ENCODE results near the gene SNX8.
"Not testable (repeated sequence)": the region's sequence is repeated elsewhere in the genome, so short reads cannot be mapped to it uniquely, and the experiment has no call there.

Gene SNX8, protein sequence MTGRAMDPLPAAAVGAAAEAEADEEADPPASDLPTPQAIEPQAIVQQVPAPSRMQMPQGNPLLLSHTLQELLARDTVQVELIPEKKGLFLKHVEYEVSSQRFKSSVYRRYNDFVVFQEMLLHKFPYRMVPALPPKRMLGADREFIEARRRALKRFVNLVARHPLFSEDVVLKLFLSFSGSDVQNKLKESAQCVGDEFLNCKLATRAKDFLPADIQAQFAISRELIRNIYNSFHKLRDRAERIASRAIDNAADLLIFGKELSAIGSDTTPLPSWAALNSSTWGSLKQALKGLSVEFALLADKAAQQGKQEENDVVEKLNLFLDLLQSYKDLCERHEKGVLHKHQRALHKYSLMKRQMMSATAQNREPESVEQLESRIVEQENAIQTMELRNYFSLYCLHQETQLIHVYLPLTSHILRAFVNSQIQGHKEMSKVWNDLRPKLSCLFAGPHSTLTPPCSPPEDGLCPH

DNA sequence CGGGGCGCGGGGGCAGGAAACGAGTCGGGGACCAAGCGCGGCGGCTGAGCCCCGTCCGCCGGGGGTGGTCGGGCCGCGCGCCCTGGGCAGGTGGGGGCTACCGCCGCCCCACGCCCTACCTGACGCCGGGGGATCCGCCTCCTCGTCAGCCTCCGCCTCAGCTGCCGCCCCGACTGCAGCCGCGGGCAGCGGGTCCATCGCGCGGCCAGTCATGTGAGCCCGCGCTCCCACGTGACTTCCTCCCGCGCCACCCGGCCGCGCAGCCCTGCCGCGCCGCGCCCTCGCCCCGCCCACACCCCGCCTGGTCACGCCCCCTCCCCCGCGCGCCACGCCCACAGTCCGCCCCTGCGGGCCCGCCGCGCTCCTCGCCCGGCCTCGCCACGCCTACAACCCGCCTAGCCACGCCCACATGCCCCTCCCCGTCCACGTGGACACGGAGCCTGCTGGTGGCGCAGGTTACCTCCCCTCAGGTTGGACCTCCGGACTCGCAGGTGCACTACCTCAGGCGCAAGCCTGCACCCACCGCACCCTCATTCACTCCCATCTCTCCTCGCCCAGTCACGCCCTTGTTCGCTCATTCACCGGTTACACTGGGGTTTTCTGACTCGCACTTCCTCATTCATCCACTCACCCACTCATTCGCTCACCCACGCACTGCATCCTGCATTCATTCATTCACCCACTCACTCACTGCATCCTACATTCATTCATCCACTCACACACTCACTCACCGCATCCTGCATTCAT, at the start of gene SNX8:
SNX8 (minus strand) TSS at position 233 of the 747 bp plus-strand sequence; CDS start at position 213, 20 bp downstream.
- peak; percentile 98 for DNase-seq

DNA sequence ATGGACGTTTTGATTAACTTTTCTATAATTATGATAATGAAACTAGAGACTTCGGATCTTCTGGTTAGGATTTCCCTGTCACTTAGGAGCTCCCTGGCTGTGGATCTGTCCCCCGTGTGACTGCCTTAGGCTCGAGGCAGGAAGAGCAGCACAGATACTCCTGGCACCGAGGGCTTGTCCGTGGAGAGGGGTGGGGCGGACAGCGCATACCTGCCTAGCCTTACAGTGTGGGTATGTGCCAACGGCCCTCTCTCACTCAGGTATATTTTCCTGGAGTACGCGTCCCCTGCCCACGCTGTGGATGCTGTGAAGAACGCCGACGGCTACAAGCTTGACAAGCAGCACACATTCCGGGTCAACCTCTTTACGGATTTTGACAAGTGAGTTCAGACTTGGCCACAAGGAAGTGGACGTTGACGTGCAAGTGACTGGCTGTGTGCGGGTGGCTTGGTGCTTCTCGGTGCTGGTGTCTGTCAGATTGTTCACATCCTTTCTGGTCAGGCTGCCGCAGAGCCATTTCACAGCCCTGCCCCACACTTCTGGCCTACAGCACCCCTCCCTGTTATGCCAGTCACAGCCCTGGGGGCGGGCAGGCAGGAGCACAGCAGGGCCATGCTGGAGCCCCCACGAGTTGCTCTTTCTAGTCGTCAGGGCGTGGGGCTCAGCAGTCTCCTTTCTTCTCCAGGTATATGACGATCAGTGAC, 48.3 kb upstream of the SNX8 start:
- DNase-seq, result no peak

DNA sequence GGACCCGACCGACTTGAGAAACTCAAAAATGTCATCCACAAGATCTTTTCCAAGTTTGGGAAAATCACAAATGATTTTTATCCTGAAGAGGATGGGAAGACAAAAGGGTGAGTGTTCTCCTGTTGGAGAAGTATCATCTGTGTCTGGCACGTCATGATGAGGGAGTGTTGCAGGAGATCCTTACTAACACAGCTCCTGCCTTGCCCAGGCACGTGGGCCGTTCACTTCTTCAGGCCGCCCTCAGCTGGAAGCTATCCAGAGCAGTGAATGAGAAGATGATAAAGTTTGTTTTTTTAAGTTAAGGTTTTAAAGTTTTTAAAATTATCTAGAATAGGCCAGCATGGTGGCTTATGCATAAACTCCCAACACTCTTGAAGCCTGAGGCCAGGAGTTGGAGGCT, 46.6 kb upstream of the SNX8 start:
- DNase-seq, result no peak

DNA sequence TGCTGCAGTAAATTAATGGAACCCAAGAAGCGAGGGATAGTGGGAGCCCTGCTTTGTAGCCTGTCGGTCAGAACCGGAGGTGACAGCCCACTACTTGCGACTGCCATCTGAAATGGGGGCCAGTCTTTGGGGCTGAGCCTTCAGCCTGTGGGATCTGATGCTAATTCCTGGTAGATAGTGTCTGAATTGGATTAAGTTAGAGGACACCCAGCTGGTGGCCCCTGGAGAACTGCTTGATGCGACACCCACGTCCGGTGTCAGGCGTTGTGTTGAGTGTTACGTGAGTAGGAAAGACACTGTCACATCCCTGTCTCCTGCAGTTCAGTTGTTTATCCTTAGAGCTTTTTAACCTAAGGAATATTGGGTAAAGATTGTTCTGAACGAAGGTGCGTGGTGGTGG, 45.4 kb upstream of the SNX8 start:
- DNase-seq, result peak in 1 of 2 experiments; percentile 15

DNA sequence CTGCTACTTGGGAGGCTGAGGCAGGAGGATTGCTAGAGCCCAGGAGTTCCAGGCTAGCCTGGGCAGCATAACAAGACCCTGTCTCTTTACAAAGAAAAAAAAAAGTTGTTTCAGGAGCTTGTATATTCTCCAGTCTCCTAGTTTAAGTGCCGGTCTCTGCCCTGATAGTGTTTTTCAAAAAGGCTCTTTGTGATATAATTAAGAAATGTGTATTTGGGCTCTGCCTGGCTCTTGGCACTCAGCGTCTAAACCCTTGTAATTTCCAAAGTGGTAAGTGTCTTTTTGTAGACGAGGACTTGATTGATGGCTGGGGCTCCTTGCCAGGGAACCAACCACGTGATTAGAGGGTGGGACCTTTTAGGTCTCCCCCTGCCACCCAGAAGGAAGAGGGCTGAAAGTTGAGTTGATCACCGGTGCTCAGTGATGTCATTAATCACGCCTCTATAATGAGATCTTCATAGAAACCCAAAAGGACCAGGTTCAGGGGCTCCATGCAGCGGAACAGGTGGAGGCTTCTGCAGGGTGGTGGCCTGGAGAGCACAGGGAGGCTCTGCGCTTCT, 44.8 kb upstream of the SNX8 start:
- no peak for DNase-seq

DNA sequence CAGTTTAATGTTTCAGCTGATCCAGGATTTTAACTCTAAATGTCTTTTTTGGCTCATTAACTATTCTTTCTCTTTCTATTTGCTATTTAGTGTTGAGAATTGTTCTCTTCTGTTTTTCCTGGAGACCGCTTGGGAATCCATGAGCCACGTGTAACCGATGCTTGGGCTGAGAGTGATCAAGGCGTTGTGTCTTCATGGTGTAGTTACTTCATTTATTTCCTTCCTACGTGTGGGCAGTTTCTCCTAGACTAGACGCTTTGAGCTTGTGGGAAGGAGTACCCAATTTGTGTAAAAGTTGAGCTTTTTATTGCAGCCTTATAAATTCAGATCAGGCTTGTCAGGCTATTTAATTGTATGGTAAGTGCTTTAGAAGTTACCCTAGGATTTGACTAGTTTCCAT, 43.3 kb upstream of the SNX8 start:
- DNase-seq, result no peak

DNA sequence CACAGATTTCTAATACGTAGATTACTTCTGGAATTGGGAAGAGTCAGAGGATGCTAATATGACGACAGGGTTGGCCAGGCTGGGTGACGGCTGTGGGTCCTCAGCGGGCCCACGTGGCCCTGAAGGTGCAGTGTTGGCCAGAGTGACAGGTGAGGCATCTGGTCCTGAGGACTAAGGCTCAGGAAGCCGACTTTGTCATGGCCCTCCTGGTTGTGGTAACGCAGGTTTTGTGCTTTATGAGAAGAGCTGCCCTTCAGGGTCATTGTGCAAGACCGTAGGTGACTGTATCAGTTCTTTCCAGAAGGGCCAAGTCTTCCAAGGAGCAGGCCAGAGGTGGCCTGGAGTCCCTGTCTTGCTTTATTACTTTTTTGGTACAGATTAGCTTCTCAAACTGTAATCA, 42.9 kb upstream of the SNX8 start:
- no peak for DNase-seq

DNA sequence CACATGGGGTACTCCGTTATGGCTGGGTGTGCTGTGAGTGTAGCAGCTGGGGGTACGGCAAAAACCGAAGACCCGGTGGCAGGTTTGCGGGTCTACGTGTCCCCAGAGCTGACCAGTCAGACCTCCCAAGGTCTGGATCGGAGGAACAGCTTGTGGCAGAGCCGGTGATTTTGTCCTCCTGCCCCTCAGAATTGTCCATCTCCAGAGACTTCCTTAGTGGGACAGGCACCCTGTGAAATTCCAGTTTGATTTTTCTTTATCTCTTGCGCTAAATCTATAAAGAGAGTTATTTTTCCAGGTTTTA, 41.4 kb upstream of the SNX8 start:
- no peak for DNase-seq

DNA sequence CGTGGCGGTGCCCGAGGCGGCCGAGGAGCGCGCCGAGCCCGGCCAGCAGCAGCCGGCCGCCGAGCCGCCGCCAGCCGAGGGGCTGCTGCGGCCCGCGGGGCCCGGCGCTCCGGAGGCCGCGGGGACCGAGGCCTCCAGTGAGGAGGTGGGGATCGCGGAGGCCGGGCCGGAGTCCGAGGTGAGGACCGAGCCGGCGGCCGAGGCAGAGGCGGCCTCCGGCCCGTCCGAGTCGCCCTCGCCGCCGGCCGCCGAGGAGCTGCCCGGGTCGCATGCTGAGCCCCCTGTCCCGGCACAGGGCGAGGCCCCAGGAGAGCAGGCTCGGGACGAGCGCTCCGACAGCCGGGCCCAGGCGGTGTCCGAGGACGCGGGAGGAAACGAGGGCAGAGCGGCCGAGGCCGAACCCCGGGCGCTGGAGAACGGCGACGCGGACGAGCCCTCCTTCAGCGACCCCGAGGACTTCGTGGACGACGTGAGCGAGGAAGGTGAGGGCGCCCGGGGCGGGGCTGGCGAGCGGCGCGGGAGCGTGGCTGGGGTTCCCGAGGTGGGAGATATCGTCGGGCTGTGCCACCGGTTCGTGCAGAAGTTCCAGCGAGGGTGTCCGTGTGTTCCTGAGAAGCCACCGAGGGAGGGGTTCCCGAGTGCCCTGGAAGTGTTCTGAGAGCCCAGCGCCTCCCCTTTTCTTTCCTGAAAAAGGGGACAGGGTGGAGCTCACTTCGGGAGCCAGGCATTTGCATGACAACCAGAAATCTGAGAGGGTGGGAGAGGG, 40.9 kb upstream of the SNX8 start:
- DNase-seq, result peak; percentile 35 to 47

DNA sequence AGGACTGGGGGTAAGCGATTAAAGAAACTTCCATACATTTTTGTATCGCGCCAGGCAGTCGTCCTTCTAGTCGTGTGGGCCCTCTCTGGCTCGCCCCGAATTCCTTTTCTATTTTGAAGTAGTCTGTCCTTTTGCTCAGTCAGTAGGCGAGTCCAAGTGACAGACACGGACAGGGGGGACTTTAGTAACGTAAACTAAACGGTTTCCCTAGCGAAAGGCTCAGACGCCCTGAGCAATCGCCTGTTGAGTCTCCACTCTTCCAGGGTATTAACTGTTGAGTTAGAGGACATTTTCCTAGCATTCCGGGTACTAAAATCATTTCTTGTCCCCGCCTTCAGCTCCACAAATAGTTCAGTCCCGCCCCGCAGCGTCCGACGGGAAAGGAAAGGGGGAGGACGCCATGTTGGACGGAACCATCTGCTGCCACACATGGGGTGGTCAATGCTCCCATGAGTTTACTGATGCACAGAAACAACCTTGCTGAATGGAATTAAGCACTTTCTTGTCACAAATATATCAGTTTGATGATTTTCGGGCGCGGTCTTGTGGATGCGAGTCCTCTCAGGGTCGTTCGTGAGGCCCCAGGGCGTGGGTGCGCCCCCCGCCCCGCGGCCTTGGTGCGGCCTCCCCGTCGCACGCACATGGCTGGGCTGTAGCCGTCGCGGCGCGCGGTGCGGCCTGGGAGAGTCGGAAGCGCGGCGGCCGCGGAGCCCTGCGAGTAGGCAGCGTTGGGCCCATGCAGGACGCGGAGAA, 40.1 kb upstream of the SNX8 start, which contains the start of gene EIF3B:
EIF3B (plus strand) TSS at position 642 of the 753 bp plus-strand sequence; CDS start at position 737, 95 bp downstream.
- peak; percentile 90 to 92 for DNase-seq

DNA sequence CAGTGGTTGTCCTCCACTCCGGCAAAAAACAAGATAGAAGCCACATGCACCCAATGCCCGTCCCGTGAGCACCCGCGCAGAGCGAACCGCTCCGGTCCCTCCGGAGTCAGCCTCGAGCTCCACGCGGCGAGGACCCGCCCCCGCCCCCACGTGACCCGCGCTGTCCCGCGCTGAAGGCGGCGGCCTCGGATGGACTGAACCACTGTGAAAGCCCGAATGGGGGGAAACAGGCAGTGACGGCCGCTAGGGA, 39.6 kb upstream of the SNX8 start:
- DNase-seq, result peak; percentile 95

DNA sequence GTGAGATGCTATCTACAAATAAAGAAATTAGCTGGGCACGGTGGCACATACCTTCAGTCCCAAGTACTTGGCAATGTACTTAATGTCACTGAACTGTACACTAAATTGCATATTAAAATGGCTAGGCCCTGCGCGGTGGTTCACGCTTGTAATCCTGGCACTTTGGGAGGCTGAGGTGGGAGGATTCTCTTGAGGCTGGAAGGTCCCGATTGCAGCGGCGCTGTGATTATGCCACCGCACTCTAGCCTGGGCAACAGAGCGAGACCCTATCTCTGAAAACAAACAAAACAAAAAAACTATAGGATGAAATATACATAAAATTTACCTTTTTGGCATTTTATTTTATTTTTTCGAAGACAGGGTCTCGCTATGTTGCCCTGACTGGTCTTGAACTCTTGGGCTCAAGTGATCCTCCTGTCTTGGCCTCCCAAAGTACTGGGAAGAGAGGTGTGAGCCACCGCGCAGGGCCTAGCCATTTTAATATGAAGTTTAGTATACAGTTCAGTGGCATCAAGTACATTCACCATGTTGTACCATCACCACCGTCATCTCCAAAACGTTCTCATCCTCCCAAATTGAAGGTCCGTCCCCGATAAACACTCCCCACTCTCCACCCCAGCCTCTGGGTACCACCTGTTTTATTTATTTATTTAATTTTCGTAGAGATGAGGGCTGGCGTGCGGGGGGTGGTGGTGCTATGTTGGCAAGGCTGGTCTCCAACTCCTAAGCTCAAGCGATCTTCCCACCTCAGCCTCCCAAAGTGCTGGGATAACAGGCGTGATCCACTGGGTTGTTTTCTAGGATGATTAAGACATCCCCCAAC, 39.1 kb upstream of the SNX8 start:
- no peak for DNase-seq

DNA sequence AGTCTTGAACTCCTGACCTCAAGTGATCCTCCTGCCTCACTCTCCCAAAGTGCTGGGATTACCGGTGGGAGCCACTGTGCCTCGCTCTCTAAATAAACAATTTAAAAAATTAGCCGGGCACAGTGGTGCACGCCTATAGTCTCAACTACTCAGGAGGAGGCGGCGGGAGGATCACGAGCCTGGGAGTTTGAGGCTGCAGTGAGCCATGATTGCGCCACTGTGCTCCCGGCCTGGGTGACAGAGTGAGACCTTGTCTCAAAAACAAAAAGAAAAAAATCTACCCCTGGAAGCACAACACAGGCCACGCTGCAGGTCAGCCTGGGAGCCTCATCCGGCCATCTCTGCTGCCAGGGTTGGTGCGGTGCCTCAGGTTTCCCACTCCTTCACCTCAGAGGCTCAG, 36.6 kb upstream of the SNX8 start:
- no peak for DNase-seq

DNA sequence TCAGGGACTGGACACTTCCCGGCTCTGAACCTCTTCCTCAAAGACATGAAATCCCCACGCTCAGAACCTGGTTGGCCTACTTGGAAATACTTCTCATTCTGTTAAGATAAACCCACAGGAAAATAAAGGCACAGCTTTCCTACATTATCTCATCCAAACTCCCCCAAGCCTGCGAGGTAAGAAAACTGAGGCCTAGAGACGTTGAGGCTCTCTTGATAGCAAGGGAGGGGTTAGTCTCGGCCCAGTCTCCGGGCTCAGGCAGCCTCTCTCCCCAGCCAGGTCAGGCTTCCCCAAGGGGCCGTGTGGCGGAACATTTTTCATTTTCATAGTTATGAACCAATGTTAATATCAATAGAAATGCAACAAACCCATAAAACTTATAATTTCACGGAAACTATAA, 35.8 kb upstream of the SNX8 start:
- no peak for DNase-seq

DNA sequence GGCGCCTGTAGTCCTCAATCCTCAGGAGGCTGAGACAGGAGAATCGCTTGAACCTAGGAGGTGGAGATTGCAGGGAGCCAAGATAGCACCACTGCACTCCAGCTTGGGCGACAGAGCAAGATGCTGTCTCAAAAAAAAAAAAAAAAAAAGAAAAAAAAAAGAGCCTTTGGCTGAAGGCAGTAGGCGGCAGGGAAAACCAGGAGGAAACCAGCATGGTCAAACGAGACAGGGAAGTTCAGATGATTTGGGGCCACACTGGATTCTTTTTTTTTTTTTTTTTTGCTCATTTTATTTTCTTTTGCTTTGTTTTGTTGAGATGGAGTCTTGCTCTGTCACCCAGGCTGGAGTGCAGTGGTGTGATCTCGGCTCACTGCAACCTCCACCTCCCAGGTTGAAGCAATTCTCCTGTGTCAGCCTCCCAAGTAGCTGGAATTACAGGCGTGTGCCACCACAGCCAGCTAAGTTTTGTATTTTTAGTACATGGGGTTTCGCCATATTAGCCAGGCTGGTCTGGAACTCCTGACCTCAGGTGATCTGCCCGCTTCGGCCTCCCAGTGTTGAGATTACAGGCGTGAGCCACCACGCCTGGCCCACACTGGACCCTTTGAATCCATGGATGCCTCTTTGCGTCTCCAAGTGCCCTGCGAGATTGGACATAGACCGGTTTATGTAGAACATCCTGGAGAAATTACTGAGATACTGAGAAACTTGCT, 33.3 kb upstream of the SNX8 start:
- not testable (repeated sequence) for DNase-seq

DNA sequence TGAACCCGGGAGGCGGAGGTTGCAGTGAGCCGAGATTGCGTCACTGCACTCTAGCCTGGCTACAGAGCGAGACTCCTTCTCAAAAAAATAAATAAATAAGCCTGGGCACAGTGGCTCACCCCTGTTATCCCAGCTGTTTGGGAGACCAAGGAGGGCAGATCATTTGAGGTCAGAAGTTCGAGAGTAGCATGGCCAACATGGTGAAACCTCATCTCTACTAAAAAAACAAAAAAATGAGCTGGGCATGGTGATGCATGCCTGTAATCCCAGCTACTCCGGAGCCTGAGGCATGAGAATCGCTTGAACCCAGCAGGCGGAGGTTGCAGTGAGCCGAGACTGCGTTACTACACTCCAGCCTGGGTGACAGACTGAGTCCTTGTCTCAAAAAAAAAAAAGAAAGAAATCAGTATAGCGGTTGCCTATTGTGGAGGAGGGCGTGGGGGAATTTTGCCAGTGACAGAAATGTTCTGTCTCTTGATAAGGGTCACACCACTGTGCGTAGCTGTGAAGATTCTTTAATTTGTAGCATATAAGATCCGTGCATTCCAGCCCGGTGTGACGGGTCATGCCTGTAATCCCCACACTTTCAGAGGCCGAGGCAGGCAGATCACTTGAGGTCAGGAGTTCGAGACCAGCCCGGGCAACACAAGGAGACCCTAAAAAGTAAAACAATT, 22.5 kb upstream of the SNX8 start:
- DNase-seq, result no peak

DNA sequence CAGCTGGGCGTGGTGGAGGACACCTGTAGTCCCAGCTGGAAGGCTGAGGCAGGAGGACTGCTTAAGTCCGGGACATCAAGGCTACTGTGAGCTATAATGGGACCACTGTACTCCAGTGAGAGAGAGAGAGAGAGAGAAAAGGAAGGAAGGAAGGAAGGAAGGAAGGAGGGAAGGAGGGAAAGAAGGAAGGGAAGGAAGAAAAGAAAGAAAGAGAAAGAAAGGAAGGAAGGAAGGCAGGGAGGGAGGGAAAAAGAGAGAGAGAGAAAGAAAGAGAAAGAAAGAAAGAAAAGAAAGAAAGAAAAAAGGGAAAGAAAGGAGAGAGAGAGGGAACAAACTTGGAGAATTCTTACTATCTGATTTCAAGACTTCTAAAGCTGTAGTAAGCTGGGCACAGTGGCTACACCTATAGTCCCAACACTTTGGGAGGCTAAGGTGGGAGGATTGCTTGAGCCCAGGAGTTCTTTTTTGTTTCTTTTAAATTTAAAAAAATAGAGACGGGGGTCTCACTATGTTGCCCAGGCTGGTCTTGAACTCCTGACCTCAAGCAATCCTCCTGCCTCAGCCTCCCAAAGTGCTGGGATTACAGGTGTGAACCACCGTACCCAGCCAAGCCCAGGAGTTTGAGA, 18.5 kb upstream of the SNX8 start:
- DNase-seq, result not testable (repeated sequence)

DNA sequence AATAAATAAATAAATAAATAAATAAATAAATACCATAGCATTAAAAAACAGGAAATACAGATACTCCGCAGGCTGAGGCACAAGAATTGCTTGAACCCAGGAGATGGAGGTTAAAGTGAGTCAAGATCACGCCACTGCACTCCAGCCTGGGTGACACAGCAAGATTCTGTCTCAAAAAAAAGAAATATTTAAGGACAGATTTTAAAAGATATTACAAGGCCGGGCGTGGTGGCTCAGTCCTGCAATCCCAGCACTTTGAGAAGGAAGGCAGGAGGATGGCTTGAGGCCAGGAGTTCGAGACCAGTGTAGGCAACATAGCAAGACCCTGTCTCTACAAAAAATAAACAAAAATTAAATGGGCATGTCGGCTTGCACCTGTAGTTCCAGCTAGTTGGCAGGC, 17.5 kb upstream of the SNX8 start:
- DNase-seq, result no peak

DNA sequence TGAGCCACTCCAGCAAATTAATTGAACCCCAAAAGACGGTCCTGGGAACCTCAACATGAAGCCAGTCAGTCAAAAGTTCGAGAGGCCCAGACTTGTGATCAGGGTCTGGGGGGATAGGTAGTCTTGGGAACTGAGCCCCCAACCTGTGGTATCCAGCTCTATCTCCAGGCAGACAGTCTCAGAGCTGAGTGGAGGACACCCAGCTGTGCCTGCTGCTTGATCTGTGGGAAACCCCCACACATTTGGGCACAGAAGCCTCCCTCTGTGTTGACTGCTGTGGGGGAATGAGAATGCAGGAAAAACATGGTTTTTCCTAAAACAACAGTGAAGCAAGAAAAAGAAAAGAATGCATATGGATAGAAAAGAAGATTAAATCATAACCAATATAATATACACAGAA, 16.3 kb upstream of the SNX8 start:
- DNase-seq, result no peak
